Skeletal muscle tissue (tissue), 4 donors: ENCODE data around the gene MIF4GD. TPM values are rescaled to one million over a fixed set of nuclear protein-coding genes. Genes with fewer than 3 reads are reported as not detected.

Experiments
- H3K27ac ChIP-seq: one replicate; pipeline ENCODE4 v1.7.0; 2013; ENCODE audit warnings: mild to moderate bottlenecking, low read depth, low read length, inconsistent platforms
- H3K27me3 ChIP-seq, 3 donors: one replicate each; pipeline ENCODE4 v1.7.0; 2013; ENCODE audit warnings: low read length in 3 of 3; ENCODE audit not compliant: control insufficient read depth in 3 of 3, insufficient read depth in 3 of 3
- H3K36me3 ChIP-seq, 3 donors: one replicate each; pipeline ENCODE4 v1.7.0; 2013; ENCODE audit warnings: low read length in 3 of 3; ENCODE audit not compliant: control insufficient read depth in 3 of 3, insufficient read depth in 3 of 3
- H3K4me1 ChIP-seq, 3 donors: one replicate each; pipeline ENCODE4 v1.7.0; 2013; ENCODE audit warnings: low read length in 3 of 3, mild to moderate bottlenecking in 3 of 3; ENCODE audit not compliant: control insufficient read depth in 3 of 3, insufficient read depth in 3 of 3
- H3K4me3 ChIP-seq, 3 donors: one replicate each; pipeline ENCODE4 v1.7.0; 2013; ENCODE audit warnings: low read length in 3 of 3
- H3K9ac ChIP-seq, 3 donors: one replicate each; pipeline ENCODE4 v1.7.0; 2013; ENCODE audit warnings: low read length in 3 of 3, mild to moderate bottlenecking in 3 of 3, moderate library complexity in 2 of 3, low read depth in 1 of 3
- H3K9me3 ChIP-seq, 3 donors: one replicate each; pipeline ENCODE4 v1.7.0; 2013; ENCODE audit warnings: low read length in 3 of 3; ENCODE audit not compliant: control insufficient read depth in 3 of 3
- total RNA-seq: library from RNA; depleted of rRNA; stranded (reverse); fragments of >200 nt; gene quantifications from one replicate; pipeline ENCODE4 v1.2.3, GENCODE V29; 2014
- donor health status: Osteomylitis.

The MIF4GD gene
- total RNA-seq, 1 donor from 2014 or later = 7.8 TPM

GRCh38 chr17:75271955-75272847, 1.2 kb upstream of the MIF4GD start:
- H3K4me3 ChIP-seq = peak overlapping the region; percentile 70 to 87 (median 72)
- H3K27me3 ChIP-seq = no peaks in the 10 kb centered on the region
- H3K9ac ChIP-seq = peak overlapping the region; percentile 74 to 95 (median 84)
- peaks cover 14 to 17% (median 16%) of the 10 kb centered on the region in 3 donors for H3K36me3 ChIP-seq
- H3K4me1 ChIP-seq = peaks cover 28 to 35% (median 31%) of the 10 kb centered on the region in 3 donors
- peak overlapping the region; percentile 54 for H3K27ac ChIP-seq
- no peaks in the 10 kb centered on the region for H3K9me3 ChIP-seq

- Histone ChIP-seq H3K27ac (peak overlapping the region; percentile 54), H3K27me3 (no peaks in the 10 kb centered on the region), H3K9me3 (no peaks in the 10 kb centered on the region), H3K9ac (peak overlapping the region; percentile 74 to 95 (median 84)), H3K36me3 (peaks cover 19 to 22% (median 20%) of the 10 kb centered on the region in 3 donors), H3K4me3 (peak overlapping the region; percentile 70 to 87 (median 72)), H3K4me1 (peaks cover 36 to 43% (median 39%) of the 10 kb centered on the region in 3 donors)
These were observed 363 bp upstream of the MIF4GD start for GRCh38 chr17:75271233-75271954.

GRCh38 chr17:75270218-75270965, 639 bp downstream of the MIF4GD start:
- peaks cover 27 to 30% (median 30%) of the 10 kb centered on the region in 3 donors for H3K36me3 ChIP-seq
- peak overlapping the region; percentile 94 for H3K27ac ChIP-seq
- peak overlapping the region; percentile 83 to 91 (median 88) for H3K4me3 ChIP-seq
- H3K9me3 ChIP-seq = no peaks in the 10 kb centered on the region
- H3K27me3 ChIP-seq = no peaks in the 10 kb centered on the region
- peaks cover 36 to 46% (median 40%) of the 10 kb centered on the region in 3 donors for H3K4me1 ChIP-seq
- H3K9ac ChIP-seq = peak overlapping the region; percentile 95

- Histone ChIP-seq H3K4me1 (peaks cover 36 to 46% (median 40%) of the 10 kb centered on the region in 3 donors), H3K9me3 (no peaks in the 10 kb centered on the region), H3K36me3 (peaks cover 28 to 32% (median 30%) of the 10 kb centered on the region in 3 donors), H3K9ac (peak overlapping the region; percentile 95), H3K27ac (peak overlapping the region; percentile 94), H3K4me3 (peak overlapping the region; percentile 83 to 91 (median 88)), H3K27me3 (no peaks in the 10 kb centered on the region)
These were observed 1.2 kb downstream of the MIF4GD start for GRCh38 chr17:75269844-75270217.

GRCh38 chr17:75267411-75268232, 3.4 kb downstream of the MIF4GD start:
- peaks cover 41 to 50% (median 42%) of the 10 kb centered on the region in 3 donors for H3K4me1 ChIP-seq
- no peak overlapping the region for H3K4me3 ChIP-seq
- H3K27me3 ChIP-seq = no peaks in the 10 kb centered on the region
- peak overlapping the region in 2 of 3 donors; percentile 33 to 40 for H3K9ac ChIP-seq
- peaks cover 33 to 37% (median 36%) of the 10 kb centered on the region in 3 donors for H3K36me3 ChIP-seq
- H3K27ac ChIP-seq = no peak overlapping the region
- H3K9me3 ChIP-seq = no peaks in the 10 kb centered on the region

- peak overlapping the region in 2 of 3 donors; percentile 19 to 40 for H3K9ac ChIP-seq
- H3K36me3 ChIP-seq = peaks cover 31 to 37% (median 36%) of the 10 kb centered on the region in 3 donors
- no peak overlapping the region for H3K27ac ChIP-seq
- H3K4me3 ChIP-seq = no peak overlapping the region
- H3K27me3 ChIP-seq = no peaks in the 10 kb centered on the region
- H3K9me3 ChIP-seq = no peaks in the 10 kb centered on the region
- peaks cover 41 to 50% (median 42%) of the 10 kb centered on the region in 3 donors for H3K4me1 ChIP-seq
These were observed 3.9 kb downstream of the MIF4GD start for GRCh38 chr17:75267153-75267410.

GRCh38 chr17:75266316-75267152, 4.5 kb downstream of the MIF4GD start:
- Histone ChIP-seq H3K27me3 (no peaks in the 10 kb centered on the region), H3K27ac (no peak overlapping the region), H3K4me1 (peaks cover 37 to 48% (median 41%) of the 10 kb centered on the region in 3 donors), H3K9ac (peak overlapping the region in 1 of 3 donors; percentile 19), H3K9me3 (no peaks in the 10 kb centered on the region), H3K36me3 (peaks cover 31 to 37% (median 36%) of the 10 kb centered on the region in 3 donors), H3K4me3 (no peak overlapping the region)

GRCh38 chr17:75265614-75266315, 5.3 kb downstream of the MIF4GD start:
- Histone ChIP-seq H3K36me3 (peaks cover 31 to 37% (median 36%) of the 10 kb centered on the region in 3 donors), H3K4me1 (peaks cover 40 to 50% (median 41%) of the 10 kb centered on the region in 3 donors), H3K9ac (peak overlapping the region in 1 of 3 donors; percentile 16), H3K27ac (no peak overlapping the region), H3K4me3 (no peak overlapping the region), H3K9me3 (no peaks in the 10 kb centered on the region), H3K27me3 (no peaks in the 10 kb centered on the region)
